ENCODE measurements around the gene ZSCAN30. TPM values are rescaled to one million over a fixed set of nuclear protein-coding genes. Genes with fewer than 3 reads are reported as not detected.

Gene ZSCAN30
- polyA plus RNA-seq, 1 donor from 2014 or later = 30.6 TPM

DNA sequence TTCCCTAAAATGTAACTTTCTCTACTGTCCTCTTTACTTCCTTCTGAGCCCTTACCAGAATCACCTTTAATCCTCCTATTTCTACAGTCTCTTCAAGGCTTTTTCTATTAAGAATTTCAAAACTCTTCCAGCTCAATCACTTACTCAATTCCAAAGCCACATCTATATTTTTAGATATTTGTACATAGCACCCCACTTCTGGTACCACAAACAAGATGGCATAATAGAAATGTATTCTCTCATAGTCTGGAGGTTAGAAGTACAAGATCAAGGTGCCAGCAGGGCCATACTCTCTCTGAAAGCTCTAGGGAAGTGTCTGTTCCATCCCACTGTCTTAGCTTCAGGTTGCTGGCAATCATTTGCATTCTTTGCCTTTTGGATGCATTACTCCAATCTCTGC, 11.1 kb downstream of the ZSCAN30 start:
- no peak overlapping the region for H3K4me3 ChIP-seq (ENCODE audit: low read length)
- no peaks in the 10 kb centered on the region for H3K9me3 ChIP-seq (ENCODE audit: low read length)
- no peaks in the 10 kb centered on the region for H3K79me2 ChIP-seq (replicated peaks; ENCODE audit: insufficient read depth, low read length)
- no peak for TF ChIP-seq POLR2AphosphoS5 (IDR thresholded peaks at IDR 0.05)
- TF ChIP-seq SMC3 (conservative IDR thresholded peaks at IDR 0.05; ENCODE audit: poor library complexity) = no peak
- no peak for TF ChIP-seq TAF1 (IDR thresholded peaks at IDR 0.05; ENCODE audit: low read depth)
- no peak for TF ChIP-seq CTCF (IDR thresholded peaks at IDR 0.05; ENCODE audit: poor library complexity, severe bottlenecking)
- TF ChIP-seq EZH2 (IDR thresholded peaks at IDR 0.05; ENCODE audit: borderline replicate concordance, insufficient read depth, low read length, poor library complexity, severe bottlenecking) = no peak
- TF ChIP-seq, protein P1, sequence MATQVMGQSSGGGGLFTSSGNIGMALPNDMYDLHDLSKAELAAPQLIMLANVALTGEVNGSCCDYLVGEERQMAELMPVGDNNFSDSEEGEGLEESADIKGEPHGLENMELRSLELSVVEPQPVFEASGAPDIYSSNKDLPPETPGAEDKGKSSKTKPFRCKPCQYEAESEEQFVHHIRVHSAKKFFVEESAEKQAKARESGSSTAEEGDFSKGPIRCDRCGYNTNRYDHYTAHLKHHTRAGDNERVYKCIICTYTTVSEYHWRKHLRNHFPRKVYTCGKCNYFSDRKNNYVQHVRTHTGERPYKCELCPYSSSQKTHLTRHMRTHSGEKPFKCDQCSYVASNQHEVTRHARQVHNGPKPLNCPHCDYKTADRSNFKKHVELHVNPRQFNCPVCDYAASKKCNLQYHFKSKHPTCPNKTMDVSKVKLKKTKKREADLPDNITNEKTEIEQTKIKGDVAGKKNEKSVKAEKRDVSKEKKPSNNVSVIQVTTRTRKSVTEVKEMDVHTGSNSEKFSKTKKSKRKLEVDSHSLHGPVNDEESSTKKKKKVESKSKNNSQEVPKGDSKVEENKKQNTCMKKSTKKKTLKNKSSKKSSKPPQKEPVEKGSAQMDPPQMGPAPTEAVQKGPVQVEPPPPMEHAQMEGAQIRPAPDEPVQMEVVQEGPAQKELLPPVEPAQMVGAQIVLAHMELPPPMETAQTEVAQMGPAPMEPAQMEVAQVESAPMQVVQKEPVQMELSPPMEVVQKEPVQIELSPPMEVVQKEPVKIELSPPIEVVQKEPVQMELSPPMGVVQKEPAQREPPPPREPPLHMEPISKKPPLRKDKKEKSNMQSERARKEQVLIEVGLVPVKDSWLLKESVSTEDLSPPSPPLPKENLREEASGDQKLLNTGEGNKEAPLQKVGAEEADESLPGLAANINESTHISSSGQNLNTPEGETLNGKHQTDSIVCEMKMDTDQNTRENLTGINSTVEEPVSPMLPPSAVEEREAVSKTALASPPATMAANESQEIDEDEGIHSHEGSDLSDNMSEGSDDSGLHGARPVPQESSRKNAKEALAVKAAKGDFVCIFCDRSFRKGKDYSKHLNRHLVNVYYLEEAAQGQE (IDR thresholded peaks at IDR 0.05; ENCODE audit: borderline replicate concordance) = no peak
- no peak for TF ChIP-seq MXI1 (conservative IDR thresholded peaks at IDR 0.05; ENCODE audit: poor library complexity, severe bottlenecking)
- no peak for TF ChIP-seq RAD21 (conservative IDR thresholded peaks at IDR 0.05)
- no peak overlapping the region for H3K9ac ChIP-seq (ENCODE audit: low read length)
- no peak overlapping the region for H3K27ac ChIP-seq (ENCODE audit: low read length)
- H3K27me3 ChIP-seq (ENCODE audit: insufficient read depth, low read depth, low read length) = no peaks in the 10 kb centered on the region
- peaks cover 8% of the 10 kb centered on the region for H3K36me3 ChIP-seq (ENCODE audit: insufficient read depth, low read length)
- H2AFZ ChIP-seq (ENCODE audit: low read depth, low read length) = no peak overlapping the region
- no peaks in the 10 kb centered on the region for H3K9me2 ChIP-seq (ENCODE audit: insufficient read depth, low read length)
- H4K20me1 ChIP-seq (ENCODE audit: insufficient read depth) = no peaks in the 10 kb centered on the region
- no peaks in the 10 kb centered on the region for H3F3A ChIP-seq (ENCODE audit: insufficient read depth, low read length, poor library complexity, severe bottlenecking)
- H3K4me2 ChIP-seq (ENCODE audit: low read length) = no peak overlapping the region

GRCh38 chr18:35278085-35278484, 11.9 kb downstream of the ZSCAN30 start:
- no peaks in the 10 kb centered on the region for H4K20me1 ChIP-seq (ENCODE audit: insufficient read depth)
- H3K36me3 ChIP-seq (ENCODE audit: insufficient read depth, low read length) = no peaks in the 10 kb centered on the region
- no peaks in the 10 kb centered on the region for H3K79me2 ChIP-seq (replicated peaks; ENCODE audit: insufficient read depth, low read length)
- no peak overlapping the region for H3K4me3 ChIP-seq (ENCODE audit: low read length)
- no peak overlapping the region for H3K4me2 ChIP-seq (ENCODE audit: low read length)
- no peak overlapping the region for H2AFZ ChIP-seq (ENCODE audit: low read depth, low read length)
- no peaks in the 10 kb centered on the region for H3K27me3 ChIP-seq (ENCODE audit: insufficient read depth, low read depth, low read length)
- no peak overlapping the region for H3K9ac ChIP-seq (ENCODE audit: low read length)
- no peak overlapping the region for H3K27ac ChIP-seq (ENCODE audit: low read length)
- no peaks in the 10 kb centered on the region for H3K9me3 ChIP-seq (ENCODE audit: low read length)
- H3F3A ChIP-seq (ENCODE audit: insufficient read depth, low read length, poor library complexity, severe bottlenecking) = no peaks in the 10 kb centered on the region
- TF ChIP-seq MXI1 (conservative IDR thresholded peaks at IDR 0.05; ENCODE audit: poor library complexity, severe bottlenecking) (no peak), TAF1 (IDR thresholded peaks at IDR 0.05; ENCODE audit: low read depth) (no peak), CTCF (IDR thresholded peaks at IDR 0.05; ENCODE audit: poor library complexity, severe bottlenecking) (no peak), RAD21 (conservative IDR thresholded peaks at IDR 0.05) (no peak), POLR2AphosphoS5 (IDR thresholded peaks at IDR 0.05) (no peak), EP300 (conservative IDR thresholded peaks at IDR 0.05; ENCODE audit: poor library complexity, severe bottlenecking) (no peak), SMC3 (conservative IDR thresholded peaks at IDR 0.05; ENCODE audit: poor library complexity) (no peak), EZH2 (IDR thresholded peaks at IDR 0.05; ENCODE audit: borderline replicate concordance, insufficient read depth, low read length, poor library complexity, severe bottlenecking) (no peak)
- TF ChIP-seq, protein P1 (IDR thresholded peaks at IDR 0.05; ENCODE audit: borderline replicate concordance) = no peak
- no peaks in the 10 kb centered on the region for H3K9me2 ChIP-seq (ENCODE audit: insufficient read depth, low read length)

Measured in neural cell (in vitro differentiated cells).